GM04504 (cell line): ENCODE data around the gene CRYBG2.
"Not testable (repeated sequence)": the region's sequence is repeated elsewhere in the genome, so short reads cannot be mapped to it uniquely, and the experiment has no call there.

ENCODE experiments used
- DNase-seq: peaks from one replicate; pipeline ENCODE4 v3.0.0-alpha.2; 2012; ENCODE audit warnings: low read depth

CRYBG2 gene

GRCh38 chr1:26353976-26354820 is at the start of gene CRYBG2:
CRYBG2 (minus strand) TSS chr1:26354130; CDS start chr1:26346657, 7,473 bp downstream.
- no peak for DNase-seq

- no peak for DNase-seq
Observed at GRCh38 chr1:26403656-26404055, 49.7 kb upstream of the CRYBG2 start.

GRCh38 chr1:26401891-26402290 is 48.0 kb upstream of the CRYBG2 start:
- no peak for DNase-seq

- no peak for DNase-seq
Observed at GRCh38 chr1:26399034-26399433, 45.1 kb upstream of the CRYBG2 start.

- DNase-seq = no peak
Observed at GRCh38 chr1:26395754-26396153, 41.8 kb upstream of the CRYBG2 start.

- peak; percentile 26 for DNase-seq
Observed at GRCh38 chr1:26391450-26391849, 37.5 kb upstream of the CRYBG2 start.

- no peak for DNase-seq
Observed at GRCh38 chr1:26389604-26390247, 35.8 kb upstream of the CRYBG2 start.

- DNase-seq = no peak
Observed at GRCh38 chr1:26388791-26389445, 35.0 kb upstream of the CRYBG2 start.

- DNase-seq = no peak
Observed at GRCh38 chr1:26387447-26387846, 33.5 kb upstream of the CRYBG2 start.

- DNase-seq = not testable (repeated sequence)
Observed at GRCh38 chr1:26385063-26385462, 31.1 kb upstream of the CRYBG2 start.

- no peak for DNase-seq
Observed at GRCh38 chr1:26384076-26384475, 30.1 kb upstream of the CRYBG2 start.

GRCh38 chr1:26378879-26379251 is 24.9 kb upstream of the CRYBG2 start:
- DNase-seq = no peak

- peak; percentile 90 for DNase-seq
Observed at GRCh38 chr1:26378088-26378878, 24.4 kb upstream of the CRYBG2 start.

- no peak for DNase-seq
Observed at GRCh38 chr1:26376050-26376449, 22.1 kb upstream of the CRYBG2 start.

GRCh38 chr1:26375081-26375480 is 21.2 kb upstream of the CRYBG2 start:
- DNase-seq = no peak

- not testable (repeated sequence) for DNase-seq
Observed at GRCh38 chr1:26374361-26374760, 20.4 kb upstream of the CRYBG2 start.

GRCh38 chr1:26373789-26374188 is 19.9 kb upstream of the CRYBG2 start:
- DNase-seq = no peak

- no peak for DNase-seq
Observed at GRCh38 chr1:26373281-26373680, 19.4 kb upstream of the CRYBG2 start.

GRCh38 chr1:26372611-26373010 is 18.7 kb upstream of the CRYBG2 start, which contains the start of gene ZNF683:
ZNF683 (minus strand) TSS chr1:26372750; CDS start chr1:26368571, 4,179 bp downstream.
- DNase-seq = not testable (repeated sequence)

- DNase-seq = no peak
Observed at GRCh38 chr1:26372039-26372438, 18.1 kb upstream of the CRYBG2 start.

GRCh38 chr1:26370591-26371382 is 16.9 kb upstream of the CRYBG2 start:
- no peak for DNase-seq
